IMR-90 (cell line): ENCODE data around the gene VAT1L. TPM values are rescaled to one million over a fixed set of nuclear protein-coding genes. Genes with fewer than 3 reads are reported as not detected.

Experiments used
- ATAC-seq: fragments of 200-7000 bp; cut with Tn5 transposase; 2 replicates; pipeline ENCODE4 v1.9.1; 2020; ENCODE audit warnings: low read depth, mild to moderate bottlenecking, moderate library complexity
- BruUV-seq: library from RNA; stranded (reverse); fragments of 400-500 nt; replicated peaks from 2 replicates; lab custom pipeline; 2021; lab: Mats Ljungman, UMichigan
- CTCF ChIA-PET: fragments of 300-600 bp; formaldehyde crosslinking; extraction: SDS; loops from one replicate; lab custom pipeline; 2021; ENCODE audit warnings: antibody characterized with exemption; lab: Yijun Ruan, JAX
- POLR2A ChIA-PET: fragments of 300-600 bp; sonication (Branson Sonifier 250); formaldehyde crosslinking; loops from one replicate; lab custom pipeline; 2022; ENCODE audit warnings: antibody characterized with exemption; ENCODE audit not compliant: unreplicated experiment; lab: Charles Lee
- DNase-seq: peaks from one replicate; pipeline ENCODE4 v3.0.0; 2013
- H2AFZ ChIP-seq: replicated peaks from 2 replicates; pipeline ENCODE3; 2013; ENCODE audit warnings: low read length, mild to moderate bottlenecking; ENCODE audit not compliant: poor library complexity
- H2AK5ac ChIP-seq: 2 replicates; pipeline ENCODE4 v1.6.1; 2013; ENCODE audit warnings: low read depth, low read length, inconsistent platforms
- H2AK9ac ChIP-seq: replicated peaks from 2 replicates; pipeline ENCODE3; 2013; ENCODE audit warnings: mild to moderate bottlenecking, low read depth, low read length, moderate library complexity; ENCODE audit not compliant: poor library complexity
- H2BK120ac ChIP-seq: 2 replicates; pipeline ENCODE4 v1.6.1; 2013; ENCODE audit warnings: low read depth, low read length, inconsistent platforms
- H2BK15ac ChIP-seq: 3 replicates; pipeline ENCODE4 v1.6.1; 2013; ENCODE audit warnings: low read depth, low read length, inconsistent platforms
- H2BK20ac ChIP-seq: 2 replicates; pipeline ENCODE4 v1.6.1; 2013; ENCODE audit warnings: low read depth, mild to moderate bottlenecking, inconsistent platforms, low read length, moderate library complexity
- H2BK5ac ChIP-seq: 2 replicates; pipeline ENCODE4 v1.6.1; 2013; ENCODE audit warnings: mild to moderate bottlenecking, low read depth, low read length, inconsistent platforms; ENCODE audit not compliant: poor library complexity, severe bottlenecking
- H3K14ac ChIP-seq: replicated peaks from 2 replicates; pipeline ENCODE4 v1.6.1; 2013; ENCODE audit warnings: low read depth, low read length, inconsistent platforms
- H3K18ac ChIP-seq: 2 replicates; pipeline ENCODE4 v1.6.1; 2013; ENCODE audit warnings: low read depth, low read length, control low read depth
- H3K23ac ChIP-seq: 2 replicates; pipeline ENCODE4 v1.6.1; 2013; ENCODE audit warnings: low read depth, low read length, inconsistent platforms
- H3K27ac ChIP-seq: 2 replicates; pipeline ENCODE4 v1.5.1; 2013; ENCODE audit warnings: mild to moderate bottlenecking, control low read depth, low read length; ENCODE audit not compliant: insufficient read depth
- H3K27me3 ChIP-seq: 2 replicates; pipeline ENCODE4 v1.6.1; 2013; ENCODE audit warnings: low read length; ENCODE audit not compliant: control insufficient read depth, insufficient read depth
- H3K36me3 ChIP-seq: 2 replicates; pipeline ENCODE4 v1.6.1; 2013; ENCODE audit warnings: low read length, mixed read lengths; ENCODE audit not compliant: control insufficient read depth, insufficient read depth
- H3K4ac ChIP-seq: 2 replicates; pipeline ENCODE4 v1.6.1; 2013; ENCODE audit warnings: low read depth, low read length, inconsistent platforms
- H3K4me1 ChIP-seq: 2 replicates; pipeline ENCODE4 v1.6.1; 2013; ENCODE audit warnings: low read length, mixed read lengths; ENCODE audit not compliant: control insufficient read depth, insufficient read depth
- H3K4me2 ChIP-seq: 2 replicates; pipeline ENCODE4 v1.6.1; 2013; ENCODE audit warnings: low read depth, mild to moderate bottlenecking, control low read depth, low read length, moderate library complexity
- H3K4me3 ChIP-seq: 2 replicates; pipeline ENCODE4 v1.5.1; 2013; ENCODE audit warnings: low read depth, mild to moderate bottlenecking, control low read depth, low read length, moderate library complexity; ENCODE audit not compliant: insufficient read depth
- H3K56ac ChIP-seq: 2 replicates; pipeline ENCODE4 v1.6.1; 2013; ENCODE audit warnings: low read length, inconsistent platforms; ENCODE audit not compliant: insufficient read depth; ENCODE audit errors: extremely low read depth
- H3K79me1 ChIP-seq, 2 experiments: 2 replicates each; pipeline ENCODE4 v1.6.1; 2013; ENCODE audit warnings: low read length in 2 of 2, inconsistent platforms in 1 of 2, low read depth in 1 of 2
- H3K9ac ChIP-seq: 2 replicates; pipeline ENCODE4 v1.6.1; 2013; ENCODE audit warnings: low read depth, low read length, control low read depth
- H3K9me1 ChIP-seq: 2 replicates; pipeline ENCODE4 v1.6.1; 2013; ENCODE audit warnings: low read length, inconsistent platforms; ENCODE audit not compliant: insufficient read depth
- H3K9me3 ChIP-seq: 2 replicates; pipeline ENCODE4 v1.6.1; 2013; ENCODE audit warnings: low read length; ENCODE audit not compliant: control insufficient read depth, insufficient read depth
- H4K20me1 ChIP-seq: 2 replicates; pipeline ENCODE4 v1.6.1; 2013; ENCODE audit warnings: low read length, inconsistent platforms; ENCODE audit not compliant: insufficient read depth
- H4K5ac ChIP-seq: 2 replicates; pipeline ENCODE4 v1.6.1; 2013; ENCODE audit warnings: mild to moderate bottlenecking, low read depth, low read length, control low read depth
- H4K8ac ChIP-seq, 2 experiments: 2 replicates each; pipeline ENCODE4 v1.6.1; 2013; ENCODE audit warnings: low read depth in 2 of 2, low read length in 2 of 2, control low read depth in 1 of 2, inconsistent platforms in 1 of 2
- H4K91ac ChIP-seq: 2 replicates; pipeline ENCODE4 v1.6.1; 2013; ENCODE audit warnings: low read depth, low read length, inconsistent platforms; ENCODE audit not compliant: insufficient read depth
- CEBPB ChIP-seq: IDR thresholded peaks from 2 replicates; pipeline ENCODE4 v1.6.1; 2012; ENCODE audit warnings: low read depth, low read length, improper control_type of control experiment
- CHD1 ChIP-seq: IDR thresholded peaks from 2 replicates; pipeline ENCODE4 v1.6.1; 2012; ENCODE audit warnings: low read depth, low read length, improper control_type of control experiment
- CTCF ChIP-seq: conservative IDR thresholded peaks from 2 replicates; pipeline ENCODE4 v1.5.1; 2012; ENCODE audit warnings: mild to moderate bottlenecking, low read depth, low read length, improper control_type of control experiment
- ELK1 ChIP-seq: fragments of 150-350 bp; IDR thresholded peaks from 2 replicates; pipeline ENCODE4 v1.6.1; 2016; ENCODE audit warnings: low read depth, mild to moderate bottlenecking, low read length, moderate library complexity, borderline replicate concordance
- MAFK ChIP-seq: IDR thresholded peaks from 2 replicates; pipeline ENCODE4 v1.6.1; 2012; ENCODE audit warnings: low read depth, low read length, improper control_type of control experiment
- MAZ ChIP-seq: IDR thresholded peaks from 2 replicates; pipeline ENCODE4 v1.6.1; 2012; ENCODE audit warnings: low read depth, mild to moderate bottlenecking, low read length, improper control_type of control experiment, moderate library complexity, borderline replicate concordance
- MXI1 ChIP-seq: IDR thresholded peaks from 2 replicates; pipeline ENCODE4 v1.6.1; 2012; ENCODE audit warnings: low read depth, mild to moderate bottlenecking, low read length, moderate library complexity, borderline replicate concordance
- NFE2L2 ChIP-seq: fragments of 150-350 bp; IDR thresholded peaks from 2 replicates; pipeline ENCODE4 v1.6.1; 2016; ENCODE audit warnings: low read depth, mild to moderate bottlenecking, low read length
- RAD21 ChIP-seq: IDR thresholded peaks from 2 replicates; pipeline ENCODE4 v1.6.1; 2012; ENCODE audit warnings: low read length, improper control_type of control experiment
- RCOR1 ChIP-seq: IDR thresholded peaks from 2 replicates; pipeline ENCODE4 v1.6.1; 2012; ENCODE audit warnings: mild to moderate bottlenecking, low read length, improper control_type of control experiment; ENCODE audit not compliant: insufficient replicate concordance
- RFX5 ChIP-seq: IDR thresholded peaks from 2 replicates; pipeline ENCODE4 v1.8.0; 2012; ENCODE audit warnings: low read depth, mild to moderate bottlenecking, low read length, moderate library complexity
- USF2 ChIP-seq: fragments of 150-350 bp; IDR thresholded peaks from 2 replicates; pipeline ENCODE4 v1.6.1; 2017; ENCODE audit warnings: mild to moderate bottlenecking, antibody characterized with exemption, low read length, low read depth
- WGBS, 2 experiments: methylation state at CpG; one replicate each; pipeline versions ENCODE4 v1.1.5 to v1.1.7; 2013; ENCODE audit warnings: missing lambda C conversion rate in 2 of 2; ENCODE audit not compliant: insufficient read length in 1 of 2; ENCODE audit errors: extremely low coverage in 2 of 2; 5-methylcytosine and 5-hydroxymethylcytosine counted together
- dilution Hi-C: fragments of 300-500 bp; cut with HindIII; formaldehyde crosslinking; loops from one replicate; pipeline ENCODE4 v1.14.3; 2018; ENCODE audit warnings: low sequenced_read_pairs; ENCODE audit not compliant: unreplicated experiment
- in situ Hi-C: fragments of 300-500 bp; cut with MboI; formaldehyde crosslinking; loops from 3 replicates; pipeline ENCODE4 v1.14.3; 2019; ENCODE audit warnings: low sequenced_read_pairs, inconsistent platforms, mixed read lengths
- intact Hi-C: fragments of 100-400 bp; cut with micrococcal nuclease; formaldehyde crosslinking; loops from 2 replicates; pipeline ENCODE4 v1.10.0; 2022
- polyA plus RNA-seq, 3 experiments: library from polyadenylated mRNA; depleted of rRNA; stranded (reverse); fragments of >200 nt; gene quantifications; 2 replicates each; pipeline ENCODE4 v1.2.3, GENCODE V29; 2012; ENCODE audit warnings: low replicate concordance in 1 of 3
- total RNA-seq: library from RNA; depleted of rRNA; stranded (reverse); fragments of >200 nt; gene quantifications from 2 replicates; pipeline ENCODE4 v1.2.3, GENCODE V29; 2012

The VAT1L gene
- total and polyA plus RNA-seq, 2 of the 4 experiments (the other 2 are of a cell fraction): 15.4 to 18.5 TPM

GRCh38 chr16:77823067-77823466 is 34.7 kb downstream of the VAT1L start:
- Histone ChIP-seq H3K36me3 (peaks cover 7% of the 10 kb centered on the region), H3K18ac (no peak overlapping the region), H2BK120ac (no peak overlapping the region), H3K14ac (no peak overlapping the region), H4K5ac (no peak overlapping the region), H3K27me3 (no peaks in the 10 kb centered on the region), H4K8ac (no peak overlapping the region), H3K79me1 (no peaks in the 10 kb centered on the region), H2BK15ac (no peak overlapping the region), H2BK5ac (no peak overlapping the region), H3K23ac (no peak overlapping the region), H2BK20ac (no peak overlapping the region), H3K4me1 (no peaks in the 10 kb centered on the region), H2AK5ac (no peak overlapping the region), H3K56ac (no peak overlapping the region), H4K20me1 (no peaks in the 10 kb centered on the region), H3K9ac (no peak overlapping the region), H3K4ac (no peak overlapping the region), H2AFZ (no peak overlapping the region), H3K4me3 (no peak overlapping the region), H3K9me3 (no peaks in the 10 kb centered on the region), H3K27ac (no peak overlapping the region), H2AK9ac (no peak overlapping the region), H3K9me1 (peaks cover 3% of the 10 kb centered on the region; the same call in 1 of the 2 replicates), H3K4me2 (no peak overlapping the region), H4K91ac (no peak overlapping the region)
- CTCF ChIA-PET: no interaction called here
- dilution Hi-C loops: no loop called here
- ATAC-seq (no peak), DNase-seq (no peak)
- in situ Hi-C loops: no loop called here
- POLR2A ChIA-PET: no interaction called here
- no CpG with 5 or more reads among the region's 4 CpGs for WGBS, 2 experiments
- intact Hi-C loops: no loop called here
- no peak for TF ChIP-seq MAZ
- TF ChIP-seq CHD1: no peak
- TF ChIP-seq RAD21: no peak
- no peak for TF ChIP-seq USF2
- no peak for TF ChIP-seq RCOR1
- no peak for TF ChIP-seq CTCF
- no peak for TF ChIP-seq CEBPB
- TF ChIP-seq RFX5: no peak
- TF ChIP-seq MAFK: no peak
- no peak for TF ChIP-seq MXI1
- TF ChIP-seq ELK1: no peak
- TF ChIP-seq NFE2L2: no peak
- no TSS peak for BruUV-seq
